GM12878 (cell line): ENCODE measurements around the gene CASK.

Experiments
- CBX5 ChIP-seq: sonication (generic); IDR thresholded peaks from 2 replicates; pipeline ENCODE4 v1.6.1; 2016; ENCODE audit warnings: low read depth, moderate library complexity, mild to moderate bottlenecking, inconsistent platforms
- CEBPB ChIP-seq, 2 experiments: fragments of 150-350 bp in 1 of 2; IDR thresholded peaks; 2 replicates each; pipeline ENCODE4 v1.6.1; 2012 to 2014; ENCODE audit warnings: low read depth in 2 of 2, low read length in 2 of 2, borderline replicate concordance in 1 of 2, inconsistent platforms in 1 of 2
- CHD2 ChIP-seq: IDR thresholded peaks from 2 replicates; pipeline ENCODE4 v1.6.1; 2011; ENCODE audit warnings: low read depth, low read length, improper control_type of control experiment, borderline replicate concordance
- FOXM1 ChIP-seq: IDR thresholded peaks from 2 replicates; pipeline ENCODE4 v1.6.1; 2012; ENCODE audit warnings: low read depth, mild to moderate bottlenecking, inconsistent platforms, low read length, moderate library complexity
- NFIC ChIP-seq: IDR thresholded peaks from 2 replicates; pipeline ENCODE4 v1.6.1; 2012; ENCODE audit warnings: low read depth, mild to moderate bottlenecking, inconsistent platforms, low read length, moderate library complexity
- SIX5 ChIP-seq: IDR thresholded peaks from 2 replicates; pipeline ENCODE4 v1.6.1; 2011; ENCODE audit warnings: mild to moderate bottlenecking, low read depth, low read length, moderate library complexity; ENCODE audit not compliant: severe bottlenecking
- SMAD1 ChIP-seq: fragments of 450-650 bp; IDR thresholded peaks from 2 replicates; pipeline ENCODE4 v1.6.1; 2018; ENCODE audit warnings: mild to moderate bottlenecking, low read depth; ENCODE audit not compliant: partially characterized antibody
- TBL1XR1 ChIP-seq: IDR thresholded peaks from 2 replicates; pipeline ENCODE4 v1.6.1; 2012; ENCODE audit warnings: low read depth, low read length, improper control_type of control experiment
- ZNF274 ChIP-seq: IDR thresholded peaks from one replicate; pipeline ENCODE4 v1.8.0; 2011; ENCODE audit not compliant: insufficient read length, insufficient read depth
- TF ChIP-seq, protein P1 (sequence below), 3 experiments: IDR thresholded peaks in 2 of 3; conservative IDR thresholded peaks in 1 of 3; 2 replicates each; pipeline ENCODE4 v1.5.1; 2011; ENCODE audit warnings: low read depth in 3 of 3, low read length in 3 of 3, mild to moderate bottlenecking in 3 of 3, control low read depth in 2 of 3, moderate library complexity in 2 of 3, inconsistent platforms in 1 of 3, mixed read lengths in 1 of 3; ENCODE audit not compliant: control insufficient read depth in 2 of 3, insufficient read depth in 1 of 3; ENCODE audit errors: extremely low read depth in 1 of 3
- TF ChIP-seq, protein P2 (sequence below): fragments of 450-650 bp; IDR thresholded peaks from 2 replicates; pipeline ENCODE4 v1.6.1; 2016; ENCODE audit warnings: mild to moderate bottlenecking, moderate library complexity, borderline replicate concordance

DNA sequence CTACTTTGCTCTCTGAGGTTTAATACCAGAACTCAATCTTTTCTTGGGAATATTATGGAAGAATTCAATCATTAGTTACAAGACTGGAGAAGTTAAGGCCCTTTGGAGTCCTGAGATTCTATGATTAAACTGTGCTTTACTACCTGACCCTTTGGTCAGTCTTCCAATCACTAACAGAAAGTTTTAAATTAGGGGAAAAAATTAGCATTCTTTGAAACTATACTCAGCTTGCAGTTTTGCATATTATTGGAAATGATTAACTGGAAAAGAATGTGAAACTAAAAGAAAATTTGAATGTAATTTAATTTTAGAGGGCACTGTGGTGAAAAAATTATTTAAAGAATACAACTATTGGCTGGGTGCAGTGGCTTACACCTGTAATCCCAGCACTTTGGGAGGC lies 253.2 kb downstream of the CASK start:
- no peak for TF ChIP-seq CHD2
- TF ChIP-seq, protein P1, sequence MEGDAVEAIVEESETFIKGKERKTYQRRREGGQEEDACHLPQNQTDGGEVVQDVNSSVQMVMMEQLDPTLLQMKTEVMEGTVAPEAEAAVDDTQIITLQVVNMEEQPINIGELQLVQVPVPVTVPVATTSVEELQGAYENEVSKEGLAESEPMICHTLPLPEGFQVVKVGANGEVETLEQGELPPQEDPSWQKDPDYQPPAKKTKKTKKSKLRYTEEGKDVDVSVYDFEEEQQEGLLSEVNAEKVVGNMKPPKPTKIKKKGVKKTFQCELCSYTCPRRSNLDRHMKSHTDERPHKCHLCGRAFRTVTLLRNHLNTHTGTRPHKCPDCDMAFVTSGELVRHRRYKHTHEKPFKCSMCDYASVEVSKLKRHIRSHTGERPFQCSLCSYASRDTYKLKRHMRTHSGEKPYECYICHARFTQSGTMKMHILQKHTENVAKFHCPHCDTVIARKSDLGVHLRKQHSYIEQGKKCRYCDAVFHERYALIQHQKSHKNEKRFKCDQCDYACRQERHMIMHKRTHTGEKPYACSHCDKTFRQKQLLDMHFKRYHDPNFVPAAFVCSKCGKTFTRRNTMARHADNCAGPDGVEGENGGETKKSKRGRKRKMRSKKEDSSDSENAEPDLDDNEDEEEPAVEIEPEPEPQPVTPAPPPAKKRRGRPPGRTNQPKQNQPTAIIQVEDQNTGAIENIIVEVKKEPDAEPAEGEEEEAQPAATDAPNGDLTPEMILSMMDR (IDR thresholded peaks at IDR 0.05 in 2 of 3, conservative IDR thresholded peaks at IDR 0.05 in 1 of 3; ENCODE audit: control insufficient read depth in 2 of 3, extremely low read depth in 1 of 3, insufficient read depth in 1 of 3, low read depth in 3 of 3, low read length in 3 of 3), result no peak
- no peak for TF ChIP-seq CEBPB (IDR thresholded peaks at IDR 0.05; ENCODE audit: borderline replicate concordance in 1 of 2, low read depth in 2 of 2, low read length in 2 of 2)
- TF ChIP-seq CBX5, result no peak
- no peak for TF ChIP-seq ZNF274
- no peak for TF ChIP-seq TBL1XR1
- TF ChIP-seq FOXM1, result no peak
- TF ChIP-seq, protein P2, sequence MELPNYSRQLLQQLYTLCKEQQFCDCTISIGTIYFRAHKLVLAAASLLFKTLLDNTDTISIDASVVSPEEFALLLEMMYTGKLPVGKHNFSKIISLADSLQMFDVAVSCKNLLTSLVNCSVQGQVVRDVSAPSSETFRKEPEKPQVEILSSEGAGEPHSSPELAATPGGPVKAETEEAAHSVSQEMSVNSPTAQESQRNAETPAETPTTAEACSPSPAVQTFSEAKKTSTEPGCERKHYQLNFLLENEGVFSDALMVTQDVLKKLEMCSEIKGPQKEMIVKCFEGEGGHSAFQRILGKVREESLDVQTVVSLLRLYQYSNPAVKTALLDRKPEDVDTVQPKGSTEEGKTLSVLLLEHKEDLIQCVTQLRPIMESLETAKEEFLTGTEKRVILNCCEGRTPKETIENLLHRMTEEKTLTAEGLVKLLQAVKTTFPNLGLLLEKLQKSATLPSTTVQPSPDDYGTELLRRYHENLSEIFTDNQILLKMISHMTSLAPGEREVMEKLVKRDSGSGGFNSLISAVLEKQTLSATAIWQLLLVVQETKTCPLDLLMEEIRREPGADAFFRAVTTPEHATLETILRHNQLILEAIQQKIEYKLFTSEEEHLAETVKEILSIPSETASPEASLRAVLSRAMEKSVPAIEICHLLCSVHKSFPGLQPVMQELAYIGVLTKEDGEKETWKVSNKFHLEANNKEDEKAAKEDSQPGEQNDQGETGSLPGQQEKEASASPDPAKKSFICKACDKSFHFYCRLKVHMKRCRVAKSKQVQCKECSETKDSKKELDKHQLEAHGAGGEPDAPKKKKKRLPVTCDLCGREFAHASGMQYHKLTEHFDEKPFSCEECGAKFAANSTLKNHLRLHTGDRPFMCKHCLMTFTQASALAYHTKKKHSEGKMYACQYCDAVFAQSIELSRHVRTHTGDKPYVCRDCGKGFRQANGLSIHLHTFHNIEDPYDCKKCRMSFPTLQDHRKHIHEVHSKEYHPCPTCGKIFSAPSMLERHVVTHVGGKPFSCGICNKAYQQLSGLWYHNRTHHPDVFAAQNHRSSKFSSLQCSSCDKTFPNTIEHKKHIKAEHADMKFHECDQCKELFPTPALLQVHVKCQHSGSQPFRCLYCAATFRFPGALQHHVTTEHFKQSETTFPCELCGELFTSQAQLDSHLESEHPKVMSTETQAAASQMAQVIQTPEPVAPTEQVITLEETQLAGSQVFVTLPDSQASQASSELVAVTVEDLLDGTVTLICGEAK, result no peak
- no peak for TF ChIP-seq SIX5
- TF ChIP-seq NFIC, result no peak
- TF ChIP-seq SMAD1, result no peak
